ENCODE data around the gene FRMD5.

DNA sequence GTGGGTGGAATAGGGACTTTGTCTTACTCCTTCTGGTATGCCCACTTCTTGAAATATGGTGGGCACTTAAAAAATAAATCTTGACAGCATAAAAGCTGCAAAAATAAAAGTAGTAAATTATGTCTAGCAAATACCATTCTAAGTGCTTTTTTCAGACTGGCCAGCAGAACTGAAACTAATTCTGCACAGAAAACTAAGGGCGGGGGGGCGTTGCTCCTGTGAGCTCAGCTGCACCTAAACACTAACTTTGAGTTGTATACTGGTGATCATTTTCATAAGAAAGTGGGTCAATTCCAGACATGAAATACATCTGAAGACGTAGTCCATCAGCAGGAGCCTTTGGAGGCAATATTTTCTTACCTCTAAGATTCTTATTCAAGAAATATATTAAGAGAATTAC is 253.5 kb downstream of the FRMD5 start:
- TF ChIP-seq CTCF (IDR thresholded peaks at IDR 0.05) = no peak
- no peak for TF ChIP-seq POLR2A (IDR thresholded peaks at IDR 0.05)
